NCI-H128 (cell line): Measurements from ENCODE around the gene DOCK1.
"Not testable (repeated sequence)": the region's sequence is repeated elsewhere in the genome, so short reads cannot be mapped to it uniquely, and the experiment has no call there.

Source experiments
- DNase-seq: peaks from one replicate; lab custom pipeline; 2025; ENCODE audit not compliant: unreplicated experiment; lab: John Stamatoyannopoulos, UW

Gene DOCK1

DNA sequence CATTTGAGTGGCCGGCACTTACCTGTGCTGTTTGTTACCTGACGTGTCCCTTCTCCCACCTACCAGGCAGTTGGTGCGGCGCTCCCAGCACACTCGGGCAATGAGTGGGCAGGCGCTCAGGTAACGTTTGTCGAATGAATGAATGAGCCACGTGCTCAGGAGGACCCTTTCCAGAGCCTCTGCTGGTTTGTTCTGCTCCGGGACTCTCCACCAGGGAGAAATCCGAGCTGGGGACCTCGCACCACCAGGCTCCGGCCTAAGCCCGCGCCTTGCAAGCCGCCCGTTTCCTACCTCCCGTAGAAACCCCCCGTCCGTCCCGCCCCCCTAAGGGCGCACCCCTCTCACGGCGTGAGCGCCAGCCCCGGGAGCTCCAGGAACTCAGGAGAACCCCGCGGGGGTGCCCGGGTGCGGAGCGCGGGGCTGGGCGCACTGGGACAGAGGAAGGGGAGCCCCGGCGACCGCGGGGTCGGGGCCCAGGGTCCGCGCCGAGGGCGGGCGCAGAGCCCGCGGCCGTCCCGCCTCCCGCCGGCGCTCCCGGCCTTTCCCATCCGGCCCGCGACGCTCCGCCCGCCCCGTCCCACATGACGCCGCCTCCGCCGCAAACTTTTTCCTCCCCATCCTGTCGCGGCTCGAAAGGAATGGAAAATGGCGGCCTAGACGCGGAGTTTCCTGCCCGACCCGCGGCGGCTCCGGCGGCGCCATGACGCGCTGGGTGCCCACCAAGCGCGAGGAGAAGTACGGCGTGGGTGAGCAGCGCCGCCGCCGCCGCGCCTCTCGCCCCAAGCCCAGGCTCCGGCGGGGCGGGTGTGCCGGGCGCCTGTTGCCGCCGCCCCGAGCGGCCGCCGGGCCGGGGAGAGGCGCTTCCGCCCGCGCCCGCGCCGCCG, at the start of gene DOCK1:
DOCK1 (plus strand) TSS at position 611 of the 884 bp plus-strand sequence; CDS start at position 701, 90 bp downstream.
- no peak for DNase-seq

GRCh38 chr10:126857178-126857806, 47.9 kb upstream of the DOCK1 start:
- no peak for DNase-seq

DNA sequence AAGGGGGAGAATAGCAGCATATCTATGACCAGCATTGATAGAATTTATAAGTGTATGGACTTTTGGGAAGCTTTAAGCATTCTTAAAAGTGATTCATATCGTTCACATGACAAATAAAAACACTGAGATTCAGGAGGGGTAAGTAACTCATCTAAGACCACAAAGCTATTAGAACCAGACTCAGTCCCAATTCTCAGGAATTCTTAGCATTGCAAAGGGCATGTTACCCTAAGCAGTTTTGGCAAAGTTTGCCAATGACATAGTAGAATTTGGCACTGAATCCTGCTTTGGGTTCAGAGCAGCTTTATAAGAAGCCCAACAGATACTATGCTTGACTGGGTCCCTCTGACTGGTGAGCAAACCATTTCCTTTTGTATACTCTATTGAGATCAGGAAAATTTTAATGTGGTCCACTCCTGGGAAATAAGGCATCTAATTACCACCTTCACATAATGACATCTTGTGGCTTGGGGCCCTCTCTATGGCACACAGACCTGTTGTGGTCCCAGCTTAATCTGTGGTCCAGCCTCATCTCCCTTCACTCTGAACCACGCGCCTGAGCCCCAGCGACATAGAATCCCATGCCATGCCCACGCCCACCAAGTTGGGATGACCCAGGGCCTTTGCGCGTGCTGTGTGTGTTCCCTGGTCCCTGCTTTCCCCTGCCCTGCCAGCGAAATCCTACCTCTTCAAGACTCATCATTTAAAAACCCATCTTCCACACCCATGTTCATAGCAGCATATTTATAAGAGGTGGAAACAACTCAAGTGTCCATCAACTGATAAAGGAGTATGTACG, 37.5 kb upstream of the DOCK1 start:
- DNase-seq, result no peak

DNA sequence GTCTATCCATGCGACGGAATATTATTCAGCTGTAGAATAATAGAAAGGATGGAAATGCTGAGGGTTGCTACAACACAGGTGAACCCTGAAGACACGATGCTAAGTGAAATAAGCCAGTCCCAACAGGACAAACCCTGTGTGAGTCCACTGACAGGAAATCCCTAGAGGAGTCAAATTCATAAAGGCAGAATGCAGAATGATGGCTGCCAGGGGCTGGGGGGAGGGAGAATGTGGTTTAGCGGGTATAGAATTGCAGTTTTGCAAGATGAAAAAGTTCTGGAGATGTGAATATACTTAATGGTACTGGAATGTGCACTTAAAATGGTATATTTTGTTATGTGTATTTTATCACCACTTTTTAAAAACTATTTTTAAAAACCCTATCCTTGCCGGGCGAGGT, 36.9 kb upstream of the DOCK1 start:
- no peak for DNase-seq

- no peak for DNase-seq
Observed at GRCh38 chr10:126872135-126872534, 33.1 kb upstream of the DOCK1 start.

DNA sequence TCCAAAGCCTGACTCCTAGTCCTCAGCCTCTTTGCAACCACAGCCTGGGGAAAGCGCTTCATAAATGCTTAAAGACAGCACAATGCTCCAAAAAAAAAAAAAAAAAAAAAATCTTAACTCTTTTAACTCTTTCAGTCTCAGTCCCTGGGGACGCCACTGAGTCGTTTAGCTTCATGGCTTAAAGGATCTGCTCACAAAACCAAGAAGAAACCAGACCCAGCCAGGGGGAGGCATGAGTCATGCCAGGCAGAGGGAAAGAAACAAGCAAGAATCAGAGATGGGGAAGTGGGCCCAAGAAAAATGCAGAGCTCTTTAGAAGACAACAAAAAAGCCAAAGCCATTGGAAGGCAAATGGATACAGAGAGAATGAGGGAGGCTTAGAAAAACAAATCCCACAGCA, 32.5 kb upstream of the DOCK1 start:
- DNase-seq, result no peak

GRCh38 chr10:126876456-126876855, 28.8 kb upstream of the DOCK1 start:
- DNase-seq, result no peak

GRCh38 chr10:126877390-126877789, 27.8 kb upstream of the DOCK1 start:
- no peak for DNase-seq

DNA sequence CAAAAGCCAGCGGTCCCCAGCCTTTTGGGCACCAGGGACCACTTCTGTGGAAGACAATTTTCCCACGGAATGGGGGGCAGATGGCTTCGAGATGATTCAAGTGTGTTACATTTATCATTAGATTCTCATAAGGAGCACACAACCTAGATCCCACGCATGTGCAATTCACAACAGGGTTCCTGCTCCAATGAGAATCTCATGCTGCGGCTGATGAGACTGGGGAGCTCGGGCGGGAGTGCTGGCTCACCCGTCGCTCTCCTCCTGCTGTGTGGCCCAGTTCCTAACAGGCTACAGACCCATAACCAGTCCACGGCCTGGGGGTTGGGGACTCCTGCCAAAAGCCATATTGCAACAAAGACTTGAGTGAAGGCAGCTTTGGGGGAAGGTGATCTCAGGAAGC, 26.6 kb upstream of the DOCK1 start:
- no peak for DNase-seq

- DNase-seq, result no peak
Observed at GRCh38 chr10:126880926-126881325, 24.3 kb upstream of the DOCK1 start.

DNA sequence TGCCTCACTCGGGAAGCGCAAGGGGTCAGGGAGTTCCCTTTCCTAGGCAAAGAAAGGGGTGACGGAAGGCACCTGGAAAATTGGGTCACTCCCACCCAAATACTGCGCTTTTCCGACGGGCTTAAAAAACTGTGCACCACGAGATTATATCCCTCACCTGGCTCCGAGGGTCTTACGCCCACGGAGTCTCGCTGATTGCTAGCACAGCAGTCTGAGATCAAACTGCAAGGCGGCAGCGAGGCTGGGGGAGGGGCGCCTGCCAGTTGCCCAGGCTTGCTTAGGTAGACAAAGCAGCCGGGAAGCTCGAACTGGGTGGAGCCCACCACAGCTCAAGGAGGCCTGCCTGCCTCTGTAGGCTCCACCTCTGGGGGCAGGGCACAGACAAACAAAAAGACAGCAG, 23.2 kb upstream of the DOCK1 start:
- not testable (repeated sequence) for DNase-seq

DNA sequence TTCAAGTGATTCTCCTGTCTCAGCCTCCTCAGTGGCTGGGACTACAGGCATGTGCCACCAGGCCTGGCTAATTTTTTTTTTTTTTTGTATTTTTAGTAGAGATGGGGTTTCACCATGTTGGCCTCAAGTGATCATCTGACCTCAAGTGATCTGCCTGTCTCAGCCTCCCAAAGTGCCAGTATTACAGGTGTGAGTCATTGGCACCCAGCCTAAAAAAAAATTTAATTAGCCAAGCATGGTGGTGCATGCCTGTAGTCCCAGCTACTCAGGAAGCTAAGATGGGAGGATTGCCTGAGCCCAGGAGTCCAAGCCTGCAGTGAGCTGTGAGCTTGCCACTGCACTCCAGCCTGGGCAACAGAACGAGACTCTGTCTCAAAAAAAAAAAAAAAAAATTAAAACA, 16.8 kb upstream of the DOCK1 start:
- not testable (repeated sequence) for DNase-seq

DNA sequence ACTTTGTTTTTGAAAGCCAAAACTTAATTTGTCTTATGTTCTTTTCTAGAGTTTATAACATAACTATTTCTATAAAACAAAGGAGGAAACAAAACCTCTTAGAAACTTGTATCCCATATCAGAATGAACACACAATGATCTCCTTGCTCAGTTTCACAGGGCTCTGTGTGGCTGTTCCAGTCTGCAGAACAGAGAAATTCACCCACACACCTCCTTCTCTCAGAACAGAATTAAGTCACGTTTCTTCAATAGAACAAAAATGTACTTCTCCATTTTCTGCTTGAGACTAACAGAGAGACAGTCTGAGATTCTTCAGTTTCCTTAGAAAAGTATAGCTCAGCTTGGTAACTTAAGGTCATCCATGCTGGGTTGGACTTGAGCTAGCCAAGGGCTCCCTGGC, 15.8 kb upstream of the DOCK1 start:
- no peak for DNase-seq

DNA sequence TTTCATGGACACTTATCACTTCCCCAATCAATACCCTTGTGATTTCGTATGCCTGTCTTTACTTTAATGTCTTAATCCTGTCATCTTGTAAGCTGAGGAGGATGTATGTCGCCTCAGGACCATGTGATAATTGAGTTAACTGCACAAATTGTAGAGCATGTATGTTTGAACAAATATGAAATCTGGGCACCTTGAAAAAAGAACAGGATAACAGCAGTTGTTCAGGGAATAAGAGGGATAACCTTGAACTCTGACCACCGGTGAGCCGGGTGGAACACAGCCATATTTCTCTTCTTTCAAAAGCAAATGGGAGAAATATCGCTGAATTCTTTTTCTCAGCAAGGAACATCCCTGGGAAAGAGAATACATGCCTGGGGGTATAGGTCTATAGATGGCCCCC, 14.4 kb upstream of the DOCK1 start:
- DNase-seq, result not testable (repeated sequence)

DNA sequence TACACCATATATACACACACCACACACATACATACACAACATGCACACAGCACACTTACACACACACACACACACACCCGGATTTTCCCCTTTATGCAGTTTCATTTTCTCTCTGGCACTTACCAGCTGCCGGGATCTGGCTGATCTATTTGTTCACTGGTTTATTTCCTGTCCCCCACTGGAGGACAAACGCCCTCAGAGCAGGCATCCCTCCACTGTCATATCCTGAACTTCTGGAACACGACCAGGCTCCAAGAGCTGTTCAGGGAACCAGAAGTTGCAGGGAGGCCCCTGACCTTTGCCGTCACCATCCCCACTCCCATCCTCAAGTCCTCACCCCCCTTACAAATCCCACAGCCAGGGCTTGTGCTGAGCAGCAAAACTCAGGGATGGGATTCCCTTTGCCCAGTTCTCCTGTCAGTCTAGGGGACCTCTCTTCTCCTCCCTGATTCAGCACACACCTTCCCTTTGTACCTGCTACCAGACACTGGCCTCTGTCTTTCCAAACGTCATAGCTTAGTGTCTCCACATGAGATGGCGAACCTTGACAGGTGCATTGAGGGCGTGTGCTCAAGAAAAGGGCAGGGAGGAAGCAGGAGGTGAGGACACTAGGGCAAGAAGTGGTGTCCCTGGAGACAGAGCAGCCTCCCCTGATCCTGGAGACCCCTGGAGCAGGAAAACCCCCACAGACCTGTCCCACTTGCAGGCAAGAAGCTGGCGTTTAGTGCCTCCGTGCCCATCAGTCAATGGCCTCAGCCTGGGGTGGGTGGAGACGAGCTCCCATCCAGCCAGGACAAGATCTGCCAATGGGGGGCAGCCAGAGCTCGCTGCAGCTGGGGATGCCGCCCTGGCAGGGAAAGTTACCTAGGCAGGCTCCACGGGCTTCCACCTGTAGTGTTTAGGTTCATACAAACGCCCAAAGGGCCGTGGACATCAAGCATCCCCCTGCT, 12.7 kb upstream of the DOCK1 start:
- no peak for DNase-seq

GRCh38 chr10:126893206-126893605, 12.0 kb upstream of the DOCK1 start:
- no peak for DNase-seq

GRCh38 chr10:126893841-126894240, 11.4 kb upstream of the DOCK1 start:
- DNase-seq, result no peak

DNA sequence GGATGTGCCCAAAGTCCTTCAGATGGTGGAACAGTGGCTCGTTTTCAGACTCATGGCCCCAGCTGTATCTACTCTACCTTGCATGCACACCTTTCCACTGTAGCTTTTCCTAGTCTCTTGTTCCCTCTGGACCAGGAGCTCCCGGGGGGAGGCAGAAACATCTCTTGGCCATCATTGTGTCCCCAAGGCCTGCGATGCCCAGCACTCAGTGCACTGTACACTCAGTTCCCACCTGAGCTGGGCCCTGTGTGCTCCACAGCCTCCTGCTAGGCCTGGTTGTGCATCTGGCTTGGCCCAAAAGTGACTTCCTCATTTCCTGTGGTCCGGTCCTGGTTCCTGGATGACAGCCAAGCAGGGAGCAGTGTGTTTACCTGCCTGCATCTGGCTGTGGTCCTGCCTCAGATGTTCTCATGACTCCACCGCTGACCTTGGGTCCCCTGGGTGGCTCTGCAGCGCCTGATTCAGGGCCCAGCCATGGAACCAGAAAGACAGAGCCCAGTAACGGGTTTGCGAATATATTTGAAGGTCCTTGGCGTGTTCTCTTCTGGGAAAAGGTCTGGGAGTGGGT, 9.9 kb upstream of the DOCK1 start:
- DNase-seq, result no peak

- DNase-seq, result no peak
Observed at GRCh38 chr10:126898460-126898859, 6.8 kb upstream of the DOCK1 start.

GRCh38 chr10:126899529-126899928, 5.7 kb upstream of the DOCK1 start:
- DNase-seq, result not testable (repeated sequence)
